Osteoblast (primary cell): ENCODE results near the gene DLGAP5. TPM values are rescaled to one million over a fixed set of nuclear protein-coding genes. Genes with fewer than 3 reads are reported as not detected.

Experiments
- DNase-seq: peaks from one replicate; pipeline ENCODE4 v3.0.0; 2011; ENCODE audit warnings: low spot score, mixed read lengths; ENCODE audit not compliant: insufficient read length; ENCODE audit errors: missing footprints
- H2AFZ ChIP-seq: 2 replicates; pipeline ENCODE4 v1.6.0; 2011; ENCODE audit warnings: mild to moderate bottlenecking, low read length
- H3K27ac ChIP-seq: 2 replicates; pipeline ENCODE4 v1.5.1; 2011; ENCODE audit warnings: mild to moderate bottlenecking, low read depth, low read length, moderate library complexity
- H3K27me3 ChIP-seq: 2 replicates; pipeline ENCODE4 v1.6.0; 2012; ENCODE audit warnings: mild to moderate bottlenecking, control low read depth, inconsistent platforms, low read length, moderate library complexity; ENCODE audit not compliant: insufficient read depth
- H3K36me3 ChIP-seq: 2 replicates; pipeline ENCODE4 v1.5.1; 2011; ENCODE audit warnings: mild to moderate bottlenecking, low read length, control low read depth, moderate library complexity; ENCODE audit not compliant: insufficient read depth
- H3K4me1 ChIP-seq: 2 replicates; pipeline ENCODE4 v1.5.1; 2011; ENCODE audit warnings: mild to moderate bottlenecking, low read length, control low read depth, moderate library complexity; ENCODE audit not compliant: insufficient read depth
- H3K4me2 ChIP-seq: 2 replicates; pipeline ENCODE4 v1.6.0; 2011; ENCODE audit warnings: mild to moderate bottlenecking, low read length; ENCODE audit not compliant: insufficient read depth
- H3K4me3 ChIP-seq: fragments of 200-600 bp; sonication (generic); 3 replicates; pipeline ENCODE4 v1.5.1; 2012; ENCODE audit warnings: mild to moderate bottlenecking, low read length, inconsistent platforms; ENCODE audit not compliant: insufficient read depth
- H3K79me2 ChIP-seq: 2 replicates; pipeline ENCODE4 v1.6.0; 2012; ENCODE audit warnings: mild to moderate bottlenecking, low read length, control low read depth, inconsistent platforms; ENCODE audit not compliant: insufficient read depth
- H3K9me3 ChIP-seq: 2 replicates; pipeline ENCODE4 v1.5.1; 2011; ENCODE audit warnings: low read depth, low read length, control low read depth
- H4K20me1 ChIP-seq: 2 replicates; pipeline ENCODE4 v1.6.0; 2012; ENCODE audit warnings: mild to moderate bottlenecking, low read length, control low read depth; ENCODE audit not compliant: insufficient read depth
- total RNA-seq: library from RNA; depleted of rRNA; stranded (reverse); fragments of >200 nt; gene quantifications from 2 replicates; pipeline ENCODE4 v1.2.3, GENCODE V29; 2012
- TF ChIP-seq, protein P1 (sequence below): IDR thresholded peaks from 2 replicates; pipeline ENCODE4 v1.5.1; 2011; ENCODE audit warnings: mild to moderate bottlenecking, low read depth, low read length, moderate library complexity; ENCODE audit errors: extremely low read depth

Gene DLGAP5
- total RNA-seq, 1 donor = 5.1 TPM

DNA sequence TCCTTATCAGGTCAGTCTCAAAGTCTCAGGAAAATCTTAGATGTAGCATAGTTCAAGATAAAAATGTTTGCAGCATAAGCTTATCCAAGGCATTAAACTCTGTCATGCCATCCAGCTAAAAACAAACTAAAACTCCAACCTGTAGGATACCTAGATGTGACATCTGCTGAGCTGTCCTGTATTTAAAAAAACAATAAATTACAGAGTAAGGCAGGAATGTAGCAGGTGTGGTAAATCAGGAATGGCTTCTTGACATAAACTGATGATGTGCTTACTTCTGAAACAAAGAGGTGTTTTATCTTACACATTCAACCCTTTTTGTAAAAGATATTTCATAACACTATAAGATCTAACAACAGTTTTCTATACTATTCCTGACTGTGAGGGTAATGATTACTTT is 30.6 kb upstream of the DLGAP5 start:
- no peaks in the 10 kb centered on the region for H3K79me2 ChIP-seq
- H3K9me3 ChIP-seq = no peaks in the 10 kb centered on the region
- no peaks in the 10 kb centered on the region for H3K36me3 ChIP-seq
- peaks cover 4% of the 10 kb centered on the region for H3K27me3 ChIP-seq
- no peaks in the 10 kb centered on the region for H4K20me1 ChIP-seq
- no peak for DNase-seq
- H3K4me2 ChIP-seq = no peak overlapping the region
- H2AFZ ChIP-seq = no peak overlapping the region
- TF ChIP-seq, protein P1, sequence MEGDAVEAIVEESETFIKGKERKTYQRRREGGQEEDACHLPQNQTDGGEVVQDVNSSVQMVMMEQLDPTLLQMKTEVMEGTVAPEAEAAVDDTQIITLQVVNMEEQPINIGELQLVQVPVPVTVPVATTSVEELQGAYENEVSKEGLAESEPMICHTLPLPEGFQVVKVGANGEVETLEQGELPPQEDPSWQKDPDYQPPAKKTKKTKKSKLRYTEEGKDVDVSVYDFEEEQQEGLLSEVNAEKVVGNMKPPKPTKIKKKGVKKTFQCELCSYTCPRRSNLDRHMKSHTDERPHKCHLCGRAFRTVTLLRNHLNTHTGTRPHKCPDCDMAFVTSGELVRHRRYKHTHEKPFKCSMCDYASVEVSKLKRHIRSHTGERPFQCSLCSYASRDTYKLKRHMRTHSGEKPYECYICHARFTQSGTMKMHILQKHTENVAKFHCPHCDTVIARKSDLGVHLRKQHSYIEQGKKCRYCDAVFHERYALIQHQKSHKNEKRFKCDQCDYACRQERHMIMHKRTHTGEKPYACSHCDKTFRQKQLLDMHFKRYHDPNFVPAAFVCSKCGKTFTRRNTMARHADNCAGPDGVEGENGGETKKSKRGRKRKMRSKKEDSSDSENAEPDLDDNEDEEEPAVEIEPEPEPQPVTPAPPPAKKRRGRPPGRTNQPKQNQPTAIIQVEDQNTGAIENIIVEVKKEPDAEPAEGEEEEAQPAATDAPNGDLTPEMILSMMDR = no peak
- H3K4me1 ChIP-seq = peaks cover 6% of the 10 kb centered on the region
- no peak overlapping the region for H3K4me3 ChIP-seq
- H3K27ac ChIP-seq = no peak overlapping the region

DNA sequence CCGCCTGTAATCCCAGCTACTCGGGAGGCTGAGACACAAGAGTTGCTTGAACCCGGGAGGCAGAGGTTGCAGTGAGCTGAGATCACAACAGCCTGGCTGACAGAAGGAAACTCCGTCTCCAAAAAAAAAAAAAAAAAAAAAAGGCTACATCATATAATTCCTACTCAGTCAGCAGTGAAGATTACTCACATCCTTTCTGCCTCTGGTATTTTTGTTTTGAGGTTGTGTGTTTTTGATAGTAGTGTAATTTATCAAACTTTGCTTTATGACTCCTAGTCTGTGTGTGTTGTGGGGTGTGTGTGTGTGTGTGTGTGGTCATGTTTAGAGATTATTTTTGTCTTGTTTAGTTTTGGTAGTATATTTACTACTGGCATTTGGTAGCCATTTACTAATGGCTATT is 29.8 kb upstream of the DLGAP5 start:
- Histone ChIP-seq H3K4me1 (peaks cover 6% of the 10 kb centered on the region), H2AFZ (no peak overlapping the region), H3K27me3 (peaks cover 4% of the 10 kb centered on the region), H3K9me3 (no peaks in the 10 kb centered on the region), H3K27ac (no peak overlapping the region), H3K4me3 (no peak overlapping the region), H3K36me3 (no peaks in the 10 kb centered on the region), H4K20me1 (no peaks in the 10 kb centered on the region), H3K4me2 (no peak overlapping the region), H3K79me2 (no peaks in the 10 kb centered on the region)
- no peak for DNase-seq
- TF ChIP-seq, protein P1 = no peak

DNA sequence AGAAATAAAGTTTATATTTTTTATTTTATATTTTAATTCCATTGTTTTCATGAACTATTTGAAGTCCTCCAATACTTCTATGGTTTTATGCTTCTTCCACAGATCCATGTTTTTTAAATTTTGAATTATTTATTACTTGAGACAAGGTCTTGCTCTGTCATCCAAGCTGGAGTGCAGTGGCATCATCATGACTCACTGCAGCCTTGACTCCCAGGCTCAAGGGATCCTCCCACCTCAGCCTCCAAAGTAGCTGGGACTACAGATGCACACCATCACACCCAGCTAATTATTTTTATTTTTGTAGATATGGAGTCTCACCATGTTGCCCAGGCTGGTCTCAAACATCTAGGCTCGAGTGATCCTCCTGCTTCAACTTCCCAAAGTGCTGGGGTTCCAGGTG is 28.8 kb upstream of the DLGAP5 start:
- TF ChIP-seq, protein P1 = no peak
- H3K4me3 ChIP-seq = no peak overlapping the region
- no peak for DNase-seq

DNA sequence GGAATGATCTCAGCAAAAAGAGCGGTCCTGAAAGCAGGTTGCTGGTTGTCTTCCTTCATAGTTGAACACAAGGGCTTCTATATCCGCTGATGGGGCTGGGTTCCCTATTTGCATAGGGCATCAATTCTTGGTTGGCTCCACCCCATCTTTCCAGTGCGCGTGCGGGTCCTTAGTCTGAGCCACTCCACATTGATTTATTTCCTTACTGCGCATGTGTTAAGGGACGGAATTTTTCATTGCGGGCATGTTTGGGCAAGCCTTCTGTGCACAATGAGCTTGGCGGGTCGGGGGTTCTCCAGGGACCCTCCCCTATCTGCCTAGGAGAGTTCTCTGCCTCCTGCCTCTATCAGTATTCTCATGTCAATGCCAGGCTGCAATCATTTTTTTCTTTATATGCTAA is 21.2 kb upstream of the DLGAP5 start:
- H3K4me2 ChIP-seq = no peak overlapping the region
- TF ChIP-seq, protein P1 = no peak
- no peaks in the 10 kb centered on the region for H3K79me2 ChIP-seq
- no peak for DNase-seq
- H3K27ac ChIP-seq = no peak overlapping the region
- no peaks in the 10 kb centered on the region for H3K27me3 ChIP-seq
- H2AFZ ChIP-seq = peak overlapping the region; percentile 8
- no peaks in the 10 kb centered on the region for H3K4me1 ChIP-seq
- no peaks in the 10 kb centered on the region for H4K20me1 ChIP-seq
- no peak overlapping the region for H3K4me3 ChIP-seq
- no peaks in the 10 kb centered on the region for H3K9me3 ChIP-seq
- H3K36me3 ChIP-seq = no peaks in the 10 kb centered on the region

More for the DNA sequence above, 28.8 kb upstream of the DLGAP5 start:
- Histone ChIP-seq H3K36me3 (no peaks in the 10 kb centered on the region), H3K4me1 (peaks cover 6% of the 10 kb centered on the region), H3K27me3 (peaks cover 4% of the 10 kb centered on the region), H3K27ac (no peak overlapping the region), H3K9me3 (no peaks in the 10 kb centered on the region), H2AFZ (no peak overlapping the region), H3K79me2 (no peaks in the 10 kb centered on the region), H4K20me1 (no peaks in the 10 kb centered on the region), H3K4me2 (no peak overlapping the region)
